HL-60 (cell line): ENCODE measurements around the gene TBXAS1.

Experiments used
- GABPA ChIP-seq: IDR thresholded peaks from 2 replicates; pipeline ENCODE4 v1.6.1; 2012; ENCODE audit warnings: low read depth
- POLR2AphosphoS5 ChIP-seq: IDR thresholded peaks from 2 replicates; pipeline ENCODE4 v1.6.1; 2012; ENCODE audit warnings: low read depth
- SPI1 ChIP-seq: IDR thresholded peaks from 2 replicates; pipeline ENCODE4 v1.6.1; 2012; ENCODE audit warnings: low read depth, mild to moderate bottlenecking, borderline replicate concordance
- TF ChIP-seq, protein P1 (sequence below): IDR thresholded peaks from 2 replicates; pipeline ENCODE4 v1.6.1; 2012; ENCODE audit warnings: low read depth; ENCODE audit not compliant: insufficient replicate concordance
- TF ChIP-seq, protein P2 (sequence below): IDR thresholded peaks from one replicate; pipeline ENCODE4 v1.5.1; 2011; ENCODE audit warnings: low read length, control low read depth, inconsistent platforms; ENCODE audit not compliant: insufficient read depth

DNA sequence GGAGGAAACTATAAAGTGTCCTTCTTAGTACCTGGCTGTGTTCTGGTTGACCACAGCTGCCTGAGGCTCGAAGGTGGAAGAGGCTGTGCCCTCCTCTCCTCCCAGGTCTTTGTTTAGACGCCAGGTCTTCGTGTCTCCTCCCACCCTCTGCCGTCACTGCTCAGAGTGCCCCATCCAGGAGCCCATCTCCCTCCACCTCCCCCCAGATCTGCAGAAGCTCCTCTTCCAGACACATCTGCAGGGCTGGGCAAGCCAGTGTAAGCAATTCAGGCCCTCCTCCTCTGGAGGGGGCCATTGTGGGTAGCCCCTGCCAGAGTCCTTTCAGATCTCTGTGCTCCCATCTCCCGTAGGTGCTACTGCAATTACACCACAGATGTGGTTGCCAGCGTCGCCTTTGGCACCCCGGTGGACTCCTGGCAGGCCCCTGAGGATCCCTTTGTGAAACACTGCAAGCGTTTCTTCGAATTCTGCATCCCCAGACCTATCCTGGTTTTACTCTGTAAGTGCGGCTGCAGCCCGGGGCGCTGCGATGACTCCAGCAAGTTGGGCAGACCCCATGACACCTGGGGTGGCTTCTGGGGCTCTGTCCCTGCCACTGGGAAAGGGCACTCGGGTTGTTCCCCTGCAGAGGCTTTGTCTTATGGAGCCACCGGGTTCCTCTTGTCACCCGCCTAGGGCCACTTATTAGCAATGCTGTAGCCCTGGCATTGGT is 126.2 kb downstream of the TBXAS1 start:
- TF ChIP-seq, protein P1, sequence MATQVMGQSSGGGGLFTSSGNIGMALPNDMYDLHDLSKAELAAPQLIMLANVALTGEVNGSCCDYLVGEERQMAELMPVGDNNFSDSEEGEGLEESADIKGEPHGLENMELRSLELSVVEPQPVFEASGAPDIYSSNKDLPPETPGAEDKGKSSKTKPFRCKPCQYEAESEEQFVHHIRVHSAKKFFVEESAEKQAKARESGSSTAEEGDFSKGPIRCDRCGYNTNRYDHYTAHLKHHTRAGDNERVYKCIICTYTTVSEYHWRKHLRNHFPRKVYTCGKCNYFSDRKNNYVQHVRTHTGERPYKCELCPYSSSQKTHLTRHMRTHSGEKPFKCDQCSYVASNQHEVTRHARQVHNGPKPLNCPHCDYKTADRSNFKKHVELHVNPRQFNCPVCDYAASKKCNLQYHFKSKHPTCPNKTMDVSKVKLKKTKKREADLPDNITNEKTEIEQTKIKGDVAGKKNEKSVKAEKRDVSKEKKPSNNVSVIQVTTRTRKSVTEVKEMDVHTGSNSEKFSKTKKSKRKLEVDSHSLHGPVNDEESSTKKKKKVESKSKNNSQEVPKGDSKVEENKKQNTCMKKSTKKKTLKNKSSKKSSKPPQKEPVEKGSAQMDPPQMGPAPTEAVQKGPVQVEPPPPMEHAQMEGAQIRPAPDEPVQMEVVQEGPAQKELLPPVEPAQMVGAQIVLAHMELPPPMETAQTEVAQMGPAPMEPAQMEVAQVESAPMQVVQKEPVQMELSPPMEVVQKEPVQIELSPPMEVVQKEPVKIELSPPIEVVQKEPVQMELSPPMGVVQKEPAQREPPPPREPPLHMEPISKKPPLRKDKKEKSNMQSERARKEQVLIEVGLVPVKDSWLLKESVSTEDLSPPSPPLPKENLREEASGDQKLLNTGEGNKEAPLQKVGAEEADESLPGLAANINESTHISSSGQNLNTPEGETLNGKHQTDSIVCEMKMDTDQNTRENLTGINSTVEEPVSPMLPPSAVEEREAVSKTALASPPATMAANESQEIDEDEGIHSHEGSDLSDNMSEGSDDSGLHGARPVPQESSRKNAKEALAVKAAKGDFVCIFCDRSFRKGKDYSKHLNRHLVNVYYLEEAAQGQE = no peak
- TF ChIP-seq, protein P2, sequence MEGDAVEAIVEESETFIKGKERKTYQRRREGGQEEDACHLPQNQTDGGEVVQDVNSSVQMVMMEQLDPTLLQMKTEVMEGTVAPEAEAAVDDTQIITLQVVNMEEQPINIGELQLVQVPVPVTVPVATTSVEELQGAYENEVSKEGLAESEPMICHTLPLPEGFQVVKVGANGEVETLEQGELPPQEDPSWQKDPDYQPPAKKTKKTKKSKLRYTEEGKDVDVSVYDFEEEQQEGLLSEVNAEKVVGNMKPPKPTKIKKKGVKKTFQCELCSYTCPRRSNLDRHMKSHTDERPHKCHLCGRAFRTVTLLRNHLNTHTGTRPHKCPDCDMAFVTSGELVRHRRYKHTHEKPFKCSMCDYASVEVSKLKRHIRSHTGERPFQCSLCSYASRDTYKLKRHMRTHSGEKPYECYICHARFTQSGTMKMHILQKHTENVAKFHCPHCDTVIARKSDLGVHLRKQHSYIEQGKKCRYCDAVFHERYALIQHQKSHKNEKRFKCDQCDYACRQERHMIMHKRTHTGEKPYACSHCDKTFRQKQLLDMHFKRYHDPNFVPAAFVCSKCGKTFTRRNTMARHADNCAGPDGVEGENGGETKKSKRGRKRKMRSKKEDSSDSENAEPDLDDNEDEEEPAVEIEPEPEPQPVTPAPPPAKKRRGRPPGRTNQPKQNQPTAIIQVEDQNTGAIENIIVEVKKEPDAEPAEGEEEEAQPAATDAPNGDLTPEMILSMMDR = no peak
- TF ChIP-seq SPI1 (no peak), GABPA (no peak), POLR2AphosphoS5 (no peak)
